Fibroblast of villous mesenchyme (primary cell): ENCODE data around the gene COL4A1. TPM values are rescaled to one million over a fixed set of nuclear protein-coding genes. Genes with fewer than 3 reads are reported as not detected.

Experiments
- DNase-seq: peaks from one replicate; pipeline ENCODE4 v3.0.0-alpha.2; 2010; ENCODE audit warnings: low read depth
- H3K4me3 ChIP-seq: 2 replicates; pipeline ENCODE4 v1.5.1; 2011; ENCODE audit warnings: low read depth, mild to moderate bottlenecking, low read length
- total RNA-seq: library from RNA; depleted of rRNA; stranded (reverse); fragments of >200 nt; gene quantifications from 2 replicates; pipeline ENCODE4 v1.2.3, GENCODE V29; 2012
- TF ChIP-seq, protein P1 (sequence below): IDR thresholded peaks from 2 replicates; pipeline ENCODE4 v1.5.1; 2012; ENCODE audit warnings: low read depth, mild to moderate bottlenecking, low read length; ENCODE audit not compliant: insufficient read depth

Gene COL4A1
- total RNA-seq, 1 donor = 1,391 TPM

GRCh38 chr13:110213461-110214074 lies 93.4 kb downstream of the COL4A1 start:
- no peak for DNase-seq
- TF ChIP-seq, protein P1, sequence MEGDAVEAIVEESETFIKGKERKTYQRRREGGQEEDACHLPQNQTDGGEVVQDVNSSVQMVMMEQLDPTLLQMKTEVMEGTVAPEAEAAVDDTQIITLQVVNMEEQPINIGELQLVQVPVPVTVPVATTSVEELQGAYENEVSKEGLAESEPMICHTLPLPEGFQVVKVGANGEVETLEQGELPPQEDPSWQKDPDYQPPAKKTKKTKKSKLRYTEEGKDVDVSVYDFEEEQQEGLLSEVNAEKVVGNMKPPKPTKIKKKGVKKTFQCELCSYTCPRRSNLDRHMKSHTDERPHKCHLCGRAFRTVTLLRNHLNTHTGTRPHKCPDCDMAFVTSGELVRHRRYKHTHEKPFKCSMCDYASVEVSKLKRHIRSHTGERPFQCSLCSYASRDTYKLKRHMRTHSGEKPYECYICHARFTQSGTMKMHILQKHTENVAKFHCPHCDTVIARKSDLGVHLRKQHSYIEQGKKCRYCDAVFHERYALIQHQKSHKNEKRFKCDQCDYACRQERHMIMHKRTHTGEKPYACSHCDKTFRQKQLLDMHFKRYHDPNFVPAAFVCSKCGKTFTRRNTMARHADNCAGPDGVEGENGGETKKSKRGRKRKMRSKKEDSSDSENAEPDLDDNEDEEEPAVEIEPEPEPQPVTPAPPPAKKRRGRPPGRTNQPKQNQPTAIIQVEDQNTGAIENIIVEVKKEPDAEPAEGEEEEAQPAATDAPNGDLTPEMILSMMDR = no peak
- no peak overlapping the region for H3K4me3 ChIP-seq

DNA sequence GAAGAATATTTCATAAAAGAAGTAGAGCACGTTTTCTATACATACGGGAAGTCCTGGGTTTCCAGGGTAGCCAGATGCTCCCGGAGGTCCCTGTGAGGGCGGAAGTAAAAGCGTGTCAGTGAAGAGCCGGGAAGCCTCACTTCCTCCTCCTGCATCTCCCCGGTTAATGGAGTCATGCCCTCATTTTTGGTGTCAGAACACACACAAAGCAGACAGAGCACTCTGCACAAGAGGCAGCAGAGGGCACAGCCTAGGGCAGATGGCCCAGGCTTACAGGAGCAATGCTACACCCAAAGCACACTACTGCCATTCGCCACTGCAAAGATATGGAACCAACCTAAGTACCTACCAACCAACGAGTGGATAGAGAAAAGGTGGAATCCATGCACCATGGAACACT lies 94.4 kb downstream of the COL4A1 start:
- TF ChIP-seq, protein P1 = no peak
- no peak for DNase-seq
- H3K4me3 ChIP-seq = no peak overlapping the region

DNA sequence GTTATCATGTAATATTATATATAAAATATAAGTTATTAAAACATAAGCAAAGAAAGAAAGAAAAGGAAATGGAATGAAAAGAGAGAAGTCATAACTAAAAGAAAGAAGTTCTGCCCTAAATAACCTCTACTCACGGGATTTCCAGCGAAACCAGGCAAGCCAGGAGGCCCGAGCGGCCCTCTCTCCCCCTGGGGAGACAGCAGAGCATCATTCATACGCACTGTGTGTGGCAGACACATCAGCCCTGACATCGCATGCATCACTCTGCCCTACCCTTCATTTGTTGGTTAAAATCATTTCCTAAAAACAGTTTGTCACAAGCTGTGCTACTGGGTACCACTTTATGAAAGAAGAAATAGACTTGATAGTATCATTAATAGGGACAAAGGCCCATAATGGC lies 95.2 kb downstream of the COL4A1 start:
- DNase-seq = no peak
- TF ChIP-seq, protein P1 = no peak
- no peak overlapping the region for H3K4me3 ChIP-seq

DNA sequence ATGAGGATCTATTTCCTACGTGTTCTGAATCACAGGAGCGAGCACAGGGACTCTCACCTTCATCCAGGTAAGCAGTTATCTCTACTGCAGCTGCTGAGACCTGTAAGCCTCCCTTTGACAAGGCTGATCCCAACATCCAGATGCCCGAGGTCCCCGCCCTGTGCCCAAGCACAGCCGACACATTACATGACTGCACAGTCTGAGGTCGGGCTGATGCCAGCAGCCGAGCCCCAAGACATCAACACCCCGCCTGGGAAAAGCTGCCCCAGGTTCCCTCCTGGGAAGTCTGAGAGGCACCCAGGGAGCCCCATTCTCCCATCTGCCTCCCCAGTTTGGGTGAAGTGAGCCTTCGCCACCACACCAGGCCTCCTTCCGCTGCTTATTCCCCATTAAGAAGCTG lies 95.9 kb downstream of the COL4A1 start:
- no peak for DNase-seq
- TF ChIP-seq, protein P1 = no peak
- H3K4me3 ChIP-seq = no peak overlapping the region

DNA sequence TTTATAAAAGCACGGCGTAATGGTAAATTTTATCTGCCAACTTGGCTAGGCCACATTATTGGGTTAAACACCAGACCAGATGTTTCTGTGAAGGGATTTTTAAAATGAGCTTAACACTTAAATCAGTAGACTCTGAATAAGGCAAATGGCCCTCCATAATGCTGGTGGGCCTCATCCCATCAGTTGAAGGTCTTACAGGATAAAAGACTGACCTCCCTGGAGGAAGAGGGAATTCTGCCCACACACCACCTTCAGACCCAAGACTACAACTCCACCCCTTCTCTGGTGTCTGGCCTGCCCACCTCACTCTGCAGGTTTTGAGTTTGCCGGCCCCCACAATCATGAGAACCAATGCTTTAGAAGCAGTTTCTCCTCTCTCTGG lies 96.4 kb downstream of the COL4A1 start:
- TF ChIP-seq, protein P1 = no peak
- DNase-seq = no peak
- H3K4me3 ChIP-seq = no peak overlapping the region

GRCh38 chr13:110209950-110210603 lies 96.9 kb downstream of the COL4A1 start:
- no peak for DNase-seq

More at GRCh38 chr13:110209950-110210603, 96.9 kb downstream of the COL4A1 start:
- TF ChIP-seq, protein P1 = no peak
- no peak overlapping the region for H3K4me3 ChIP-seq
